A549 (cell line): ENCODE measurements around the gene DTNA.

Experiments used
- CHD4 ChIP-seq: fragments of 200-600 bp; sonication (generic); IDR thresholded peaks from 2 replicates; pipeline ENCODE4 v1.6.1; 2016; ENCODE audit warnings: antibody characterized with exemption, mild to moderate bottlenecking, borderline replicate concordance
- EHMT2 ChIP-seq: fragments of 200-600 bp; sonication (generic); IDR thresholded peaks from 2 replicates; pipeline ENCODE4 v1.6.1; 2016; ENCODE audit warnings: antibody characterized with exemption, low read depth, mild to moderate bottlenecking, moderate library complexity
- HDAC2 ChIP-seq: fragments of 200-600 bp; sonication (generic); IDR thresholded peaks from 2 replicates; pipeline ENCODE4 v1.6.1; 2016
- HOXA7 ChIP-seq: fragments of 250-450 bp; sonication (Bioruptor Pico); IDR thresholded peaks from 2 replicates; pipeline ENCODE4 v1.5.0; 2020; ENCODE audit warnings: mild to moderate bottlenecking, moderate library complexity
- POLR2A ChIP-seq: IDR thresholded peaks from 2 replicates; pipeline ENCODE4 v1.6.1; 2012; ENCODE audit warnings: mild to moderate bottlenecking, low read length
- RARB ChIP-seq: fragments of 250-450 bp; sonication (Bioruptor Pico); IDR thresholded peaks from 2 replicates; pipeline ENCODE4 v1.8.0; 2021; ENCODE audit warnings: mild to moderate bottlenecking, moderate library complexity
- RNF2 ChIP-seq: fragments of 200-600 bp; sonication (generic); IDR thresholded peaks from 2 replicates; pipeline ENCODE4 v1.6.1; 2016; ENCODE audit warnings: low read depth, mild to moderate bottlenecking, antibody characterized with exemption, moderate library complexity, borderline replicate concordance
- SMC3 ChIP-seq: fragments of >200 bp; sonication (Bioruptor Twin); formaldehyde crosslinking; IDR thresholded peaks from 3 replicates; pipeline ENCODE4 v1.6.1; 2018; ENCODE audit warnings: inconsistent platforms
- TF ChIP-seq, protein P1 (sequence below): fragments of >200 bp; sonication (Bioruptor Twin); formaldehyde crosslinking; IDR thresholded peaks from 3 replicates; pipeline ENCODE4 v1.5.1; 2016
- TF ChIP-seq, protein P2 (sequence below): fragments of 450-650 bp; IDR thresholded peaks from 2 replicates; pipeline ENCODE4 v1.6.1; 2014; ENCODE audit warnings: antibody characterized with exemption

DNA sequence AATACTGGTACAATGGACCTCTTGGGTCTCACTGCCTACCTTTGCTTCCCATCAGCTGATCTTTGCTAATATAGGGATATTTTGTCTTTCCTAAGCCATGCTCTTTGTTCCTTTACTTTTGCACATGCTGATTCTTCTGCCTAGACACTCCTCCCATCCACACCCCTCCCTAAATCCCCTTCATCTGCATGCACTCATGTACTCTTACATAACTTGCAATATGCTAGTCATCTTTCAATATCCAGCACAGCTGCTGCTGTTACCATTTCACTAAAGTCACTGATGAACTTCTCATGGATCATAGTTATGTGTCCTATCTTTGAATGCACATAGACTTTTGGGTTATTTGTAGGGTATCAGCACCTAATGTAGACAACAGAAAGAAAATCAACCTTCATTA lies 18.5 kb upstream of the DTNA start:
- TF ChIP-seq, protein P1, sequence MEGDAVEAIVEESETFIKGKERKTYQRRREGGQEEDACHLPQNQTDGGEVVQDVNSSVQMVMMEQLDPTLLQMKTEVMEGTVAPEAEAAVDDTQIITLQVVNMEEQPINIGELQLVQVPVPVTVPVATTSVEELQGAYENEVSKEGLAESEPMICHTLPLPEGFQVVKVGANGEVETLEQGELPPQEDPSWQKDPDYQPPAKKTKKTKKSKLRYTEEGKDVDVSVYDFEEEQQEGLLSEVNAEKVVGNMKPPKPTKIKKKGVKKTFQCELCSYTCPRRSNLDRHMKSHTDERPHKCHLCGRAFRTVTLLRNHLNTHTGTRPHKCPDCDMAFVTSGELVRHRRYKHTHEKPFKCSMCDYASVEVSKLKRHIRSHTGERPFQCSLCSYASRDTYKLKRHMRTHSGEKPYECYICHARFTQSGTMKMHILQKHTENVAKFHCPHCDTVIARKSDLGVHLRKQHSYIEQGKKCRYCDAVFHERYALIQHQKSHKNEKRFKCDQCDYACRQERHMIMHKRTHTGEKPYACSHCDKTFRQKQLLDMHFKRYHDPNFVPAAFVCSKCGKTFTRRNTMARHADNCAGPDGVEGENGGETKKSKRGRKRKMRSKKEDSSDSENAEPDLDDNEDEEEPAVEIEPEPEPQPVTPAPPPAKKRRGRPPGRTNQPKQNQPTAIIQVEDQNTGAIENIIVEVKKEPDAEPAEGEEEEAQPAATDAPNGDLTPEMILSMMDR, result no peak
- TF ChIP-seq RNF2 (no peak), POLR2A (no peak), SMC3 (no peak), HOXA7 (CRISPR knock-in tag) (no peak), EHMT2 (no peak), RARB (CRISPR knock-in tag) (no peak), HDAC2 (no peak), CHD4 (no peak)
- TF ChIP-seq, protein P2, sequence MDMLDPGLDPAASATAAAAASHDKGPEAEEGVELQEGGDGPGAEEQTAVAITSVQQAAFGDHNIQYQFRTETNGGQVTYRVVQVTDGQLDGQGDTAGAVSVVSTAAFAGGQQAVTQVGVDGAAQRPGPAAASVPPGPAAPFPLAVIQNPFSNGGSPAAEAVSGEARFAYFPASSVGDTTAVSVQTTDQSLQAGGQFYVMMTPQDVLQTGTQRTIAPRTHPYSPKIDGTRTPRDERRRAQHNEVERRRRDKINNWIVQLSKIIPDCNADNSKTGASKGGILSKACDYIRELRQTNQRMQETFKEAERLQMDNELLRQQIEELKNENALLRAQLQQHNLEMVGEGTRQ, result no peak
